IPS-18c (cell line): Measurements from ENCODE around the gene ITGA1.
"Not testable (repeated sequence)": the region's sequence is repeated elsewhere in the genome, so short reads cannot be mapped to it uniquely, and the experiment has no call there.

Experiments
- H3K4me3 ChIP-seq: 2 replicates; pipeline ENCODE4 v1.7.0; 2013; ENCODE audit warnings: low read depth, mild to moderate bottlenecking, low read length, moderate library complexity; ENCODE audit not compliant: insufficient read depth
- H3K9me3 ChIP-seq: one replicate; pipeline ENCODE4 v1.6.1; 2013; ENCODE audit warnings: mild to moderate bottlenecking, low read length, moderate library complexity; ENCODE audit not compliant: control insufficient read depth, insufficient read depth

ITGA1 gene

GRCh38 chr5:52787600-52788504 is at the start of gene ITGA1, which contains the start of gene PELO:
TSS of gene ITGA1 (plus strand) at chr5:52787916. CDS start at chr5:52788354, 438 bp downstream.
TSS of gene PELO (plus strand) at chr5:52787916. CDS start at chr5:52800395, 12,479 bp downstream.
- H3K4me3 ChIP-seq, result peak within 1 kb of the TSS; percentile 69
- no peaks in the 10 kb centered on the region for H3K9me3 ChIP-seq

DNA sequence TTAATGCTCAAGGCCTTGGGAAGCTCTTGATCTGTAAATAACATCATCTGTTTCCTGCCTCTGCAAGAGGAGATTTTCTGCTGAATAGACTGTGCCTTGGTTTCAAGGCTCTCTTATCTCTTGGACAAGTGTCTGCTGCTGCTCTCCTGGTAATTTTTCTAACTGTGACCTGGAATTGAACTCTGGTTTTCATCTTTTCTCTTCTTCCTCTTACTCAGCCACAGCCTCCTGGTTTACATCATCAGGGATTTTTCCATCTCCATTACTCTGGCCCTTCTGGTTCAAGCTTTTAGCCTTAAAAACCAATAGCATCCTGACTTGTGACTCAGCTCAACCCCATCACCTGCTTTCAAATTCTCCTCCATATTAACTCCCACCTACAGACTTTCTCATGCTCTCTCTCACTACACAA is 49.6 kb upstream of the ITGA1 start:
- no peaks in the 10 kb centered on the region for H3K9me3 ChIP-seq
- no peak overlapping the region for H3K4me3 ChIP-seq

DNA sequence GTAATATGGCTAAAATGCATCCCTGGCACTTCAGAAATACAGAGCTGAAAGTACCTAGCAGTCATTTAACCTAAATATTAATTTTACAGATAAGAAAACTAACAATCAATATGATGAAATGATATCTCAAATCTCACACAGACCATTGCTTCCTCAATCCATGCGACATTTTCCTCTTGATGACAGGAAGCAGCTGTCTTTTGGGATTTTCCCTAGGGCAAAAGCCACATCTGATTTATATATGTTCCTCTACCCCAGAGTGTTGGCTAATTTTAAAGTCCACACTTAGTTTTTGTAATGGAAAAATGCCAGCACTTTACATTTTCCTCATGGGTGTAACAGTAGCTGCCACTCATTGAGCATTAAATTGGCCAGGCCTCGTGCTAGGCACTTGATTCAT is 47.7 kb upstream of the ITGA1 start:
- H3K9me3 ChIP-seq, result no peaks in the 10 kb centered on the region
- no peak overlapping the region for H3K4me3 ChIP-seq

DNA sequence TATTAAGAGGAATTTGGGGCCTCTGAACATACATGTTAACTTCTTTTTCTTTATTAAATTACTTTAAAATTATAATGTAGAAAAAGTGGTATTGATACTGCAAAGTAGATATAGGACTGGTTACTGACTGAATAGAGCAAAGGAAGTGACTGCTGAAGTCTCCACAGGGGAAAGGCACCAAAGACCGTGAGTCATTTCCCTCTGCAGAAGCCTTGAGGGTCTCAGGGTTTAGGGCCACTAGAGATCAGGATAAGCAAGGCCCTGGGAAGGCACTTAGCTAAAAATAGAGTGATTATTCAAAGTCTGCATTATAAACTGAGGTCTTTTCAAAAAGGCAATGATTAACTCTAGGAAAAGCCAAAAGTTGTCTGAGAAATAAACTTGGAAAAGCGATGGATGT is 44.7 kb upstream of the ITGA1 start:
- no peak overlapping the region for H3K4me3 ChIP-seq

DNA sequence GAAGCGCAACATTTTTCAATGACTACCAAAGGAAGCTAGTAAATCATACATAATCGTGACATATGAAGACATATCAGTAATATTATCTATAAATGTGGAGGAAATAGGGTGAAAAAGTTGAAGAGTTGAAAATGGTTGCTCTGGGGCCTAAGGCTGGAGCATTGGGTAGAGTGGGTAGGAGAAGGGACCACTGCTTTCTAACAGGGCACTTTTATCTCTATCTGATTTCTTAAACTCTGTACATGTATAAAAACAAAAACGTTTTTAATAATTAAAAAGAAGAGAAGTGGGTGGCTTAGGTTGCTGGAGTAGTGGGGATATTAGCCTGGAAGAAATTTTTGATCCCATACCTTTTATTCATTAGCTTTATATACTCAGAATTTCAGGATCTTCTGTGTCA is 44.2 kb upstream of the ITGA1 start:
- no peak overlapping the region for H3K4me3 ChIP-seq
- no peaks in the 10 kb centered on the region for H3K9me3 ChIP-seq

More for the DNA sequence above, 44.7 kb upstream of the ITGA1 start:
- H3K9me3 ChIP-seq, result no peaks in the 10 kb centered on the region

GRCh38 chr5:52743970-52744369 is 43.7 kb upstream of the ITGA1 start:
- no peaks in the 10 kb centered on the region for H3K9me3 ChIP-seq
- no peak overlapping the region for H3K4me3 ChIP-seq

DNA sequence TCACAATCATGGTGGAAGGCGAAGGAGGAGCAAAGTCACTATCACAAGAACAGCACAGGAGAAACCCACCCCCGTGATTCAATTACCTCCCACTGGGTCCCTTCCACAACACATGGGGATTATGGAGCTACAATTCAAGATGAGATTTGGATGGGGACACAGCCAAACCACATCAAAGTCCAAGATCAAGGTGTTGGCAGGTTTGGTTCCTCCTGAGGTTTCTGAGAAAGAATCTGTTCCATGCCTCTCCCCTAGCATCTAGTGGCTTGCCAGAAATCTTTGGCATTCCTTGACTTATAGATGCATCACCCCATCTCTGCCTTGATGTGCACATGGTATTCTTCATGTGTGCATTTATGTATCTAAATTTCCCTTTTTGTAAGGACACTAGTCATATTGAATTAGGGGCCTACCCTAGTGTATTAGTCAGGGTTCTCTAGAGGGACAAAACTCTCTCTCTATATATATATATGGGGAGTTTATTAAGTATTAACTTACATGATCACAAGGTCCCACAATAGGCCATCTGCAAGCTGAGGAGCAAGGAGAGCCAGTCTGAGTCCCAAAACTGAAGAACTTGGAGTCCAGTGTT is 42.8 kb upstream of the ITGA1 start:
- not testable (repeated sequence) for H3K9me3 ChIP-seq, H3K4me3 ChIP-seq

GRCh38 chr5:52746539-52746938 is 41.2 kb upstream of the ITGA1 start:
- Histone ChIP-seq H3K9me3 (no peaks in the 10 kb centered on the region), H3K4me3 (no peak overlapping the region)

DNA sequence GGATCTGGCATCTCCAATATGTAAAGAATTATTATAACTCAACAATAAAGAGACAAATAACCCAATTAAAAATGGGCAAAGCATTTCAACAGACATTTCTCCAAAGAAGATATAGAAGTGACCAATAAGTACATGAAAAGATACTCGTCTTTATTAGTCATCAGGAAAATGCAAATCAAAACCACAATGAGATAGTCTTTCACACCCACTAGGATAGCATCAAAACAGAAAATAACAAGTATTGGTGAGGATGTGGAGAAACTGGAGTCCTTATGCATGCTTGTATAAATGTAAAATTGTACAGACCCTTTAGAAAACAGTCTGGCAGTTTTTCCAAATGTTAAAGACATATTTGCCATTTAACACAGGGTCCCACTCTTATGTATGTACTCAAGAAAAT is 39.1 kb upstream of the ITGA1 start:
- Histone ChIP-seq H3K4me3 (no peak overlapping the region), H3K9me3 (no peaks in the 10 kb centered on the region)

- no peaks in the 10 kb centered on the region for H3K9me3 ChIP-seq
- no peak overlapping the region for H3K4me3 ChIP-seq
Observed at GRCh38 chr5:52749666-52750065, 38.0 kb upstream of the ITGA1 start.

GRCh38 chr5:52751137-52751536 is 36.6 kb upstream of the ITGA1 start:
- Histone ChIP-seq H3K9me3 (no peaks in the 10 kb centered on the region), H3K4me3 (no peak overlapping the region)

DNA sequence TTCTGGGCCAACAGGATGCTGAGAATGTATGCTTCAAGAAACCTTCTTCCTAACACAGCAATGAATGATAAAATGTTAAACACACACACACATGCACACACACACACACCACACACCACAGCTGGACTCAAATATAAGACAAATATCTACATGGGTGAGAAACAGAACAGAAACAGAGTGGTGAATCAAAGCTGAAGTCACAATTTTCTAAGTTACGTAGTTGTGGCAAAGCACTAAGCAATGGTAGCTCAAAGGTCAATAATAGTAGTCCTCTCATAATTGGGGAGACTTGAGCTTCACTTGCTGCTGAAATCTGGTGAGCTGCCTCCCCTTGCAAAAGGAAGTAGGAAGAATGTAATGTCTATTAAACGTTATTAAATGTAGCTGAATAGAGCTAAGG is 33.7 kb upstream of the ITGA1 start:
- H3K9me3 ChIP-seq, result no peaks in the 10 kb centered on the region
- no peak overlapping the region for H3K4me3 ChIP-seq

- Histone ChIP-seq H3K4me3 (no peak overlapping the region), H3K9me3 (no peaks in the 10 kb centered on the region)
Observed at GRCh38 chr5:52757527-52757926, 30.2 kb upstream of the ITGA1 start.

GRCh38 chr5:52758014-52758413 is 29.7 kb upstream of the ITGA1 start:
- Histone ChIP-seq H3K9me3 (no peaks in the 10 kb centered on the region), H3K4me3 (no peak overlapping the region)

GRCh38 chr5:52759331-52759730 is 28.4 kb upstream of the ITGA1 start:
- H3K4me3 ChIP-seq, result no peak overlapping the region
- no peaks in the 10 kb centered on the region for H3K9me3 ChIP-seq

- Histone ChIP-seq H3K9me3 (no peaks in the 10 kb centered on the region), H3K4me3 (no peak overlapping the region)
Observed at GRCh38 chr5:52760695-52761366, 26.9 kb upstream of the ITGA1 start.

DNA sequence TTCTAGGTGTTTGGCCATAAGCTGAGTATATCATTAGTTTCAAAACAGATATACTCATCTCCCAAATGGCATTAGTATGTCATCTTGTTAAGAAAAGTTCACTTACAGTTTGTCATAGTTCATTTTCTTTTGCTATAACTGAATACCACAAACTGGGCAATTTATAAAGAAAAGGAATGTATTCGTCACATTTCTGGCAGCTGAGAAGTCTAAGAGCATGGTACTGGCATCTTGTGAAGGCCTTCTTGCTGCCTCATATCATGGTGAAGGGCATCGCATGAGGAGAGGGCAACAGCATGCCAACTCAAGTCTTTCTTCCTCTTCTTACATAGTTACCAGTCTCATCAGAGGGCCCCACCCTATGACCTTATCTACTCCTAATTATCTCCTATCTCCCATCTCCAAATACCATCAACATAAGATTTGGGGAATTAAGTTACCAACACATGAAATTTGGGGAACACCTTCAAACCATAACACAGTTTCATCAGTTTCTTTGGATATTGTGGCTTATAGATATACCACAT is 20.4 kb upstream of the ITGA1 start:
- Histone ChIP-seq H3K9me3 (no peaks in the 10 kb centered on the region), H3K4me3 (no peak overlapping the region)
